ENCODE measurements around the gene PRKAB1. TPM values are rescaled to one million over a fixed set of nuclear protein-coding genes. Genes with fewer than 3 reads are reported as not detected.

PRKAB1 gene
- total and polyA plus RNA-seq, 11 donors: 6.5 to 19.1 (median 10.3) TPM

DNA sequence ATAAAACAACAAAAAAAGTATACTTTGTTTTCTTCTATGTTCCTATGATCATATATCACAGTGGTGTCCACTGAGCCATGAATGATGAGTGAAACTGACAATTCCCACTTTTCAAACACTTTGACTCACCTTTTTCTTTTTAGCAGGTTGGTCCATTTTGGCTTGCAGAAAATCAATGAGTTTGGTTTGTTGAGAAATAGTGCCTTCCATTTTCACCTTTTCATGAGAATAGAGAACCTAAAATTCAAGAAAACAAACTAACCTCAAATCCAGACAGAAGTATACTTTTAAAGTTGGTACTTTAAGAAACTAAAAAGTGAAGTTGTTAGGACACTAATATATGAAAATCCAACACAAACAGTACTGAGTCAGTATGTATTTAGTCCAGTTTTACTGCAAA, 52.4 kb downstream of the PRKAB1 start:
- no peak for TF ChIP-seq POLR2A (IDR thresholded peaks at IDR 0.05)
- TF ChIP-seq, protein P1, sequence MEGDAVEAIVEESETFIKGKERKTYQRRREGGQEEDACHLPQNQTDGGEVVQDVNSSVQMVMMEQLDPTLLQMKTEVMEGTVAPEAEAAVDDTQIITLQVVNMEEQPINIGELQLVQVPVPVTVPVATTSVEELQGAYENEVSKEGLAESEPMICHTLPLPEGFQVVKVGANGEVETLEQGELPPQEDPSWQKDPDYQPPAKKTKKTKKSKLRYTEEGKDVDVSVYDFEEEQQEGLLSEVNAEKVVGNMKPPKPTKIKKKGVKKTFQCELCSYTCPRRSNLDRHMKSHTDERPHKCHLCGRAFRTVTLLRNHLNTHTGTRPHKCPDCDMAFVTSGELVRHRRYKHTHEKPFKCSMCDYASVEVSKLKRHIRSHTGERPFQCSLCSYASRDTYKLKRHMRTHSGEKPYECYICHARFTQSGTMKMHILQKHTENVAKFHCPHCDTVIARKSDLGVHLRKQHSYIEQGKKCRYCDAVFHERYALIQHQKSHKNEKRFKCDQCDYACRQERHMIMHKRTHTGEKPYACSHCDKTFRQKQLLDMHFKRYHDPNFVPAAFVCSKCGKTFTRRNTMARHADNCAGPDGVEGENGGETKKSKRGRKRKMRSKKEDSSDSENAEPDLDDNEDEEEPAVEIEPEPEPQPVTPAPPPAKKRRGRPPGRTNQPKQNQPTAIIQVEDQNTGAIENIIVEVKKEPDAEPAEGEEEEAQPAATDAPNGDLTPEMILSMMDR (IDR thresholded peaks at IDR 0.05): no peak
- Histone ChIP-seq H3K27me3 (no peaks in the 10 kb centered on the region), H3K4me1 (peaks cover 0 to 13% (median 7%) of the 10 kb centered on the region in 12 donors), H3K9me3 (no peaks in the 10 kb centered on the region), H3K36me3 (no peaks in the 10 kb centered on the region), H3K27ac (no peak overlapping the region), H3K4me3 (no peak overlapping the region)
- DNase-seq: no peak
- intact Hi-C loops (cut with DNase I): loop anchor here in 1 of 10 donors (5.0 kb wide), 1 partner anchor 62 kb away; no protein-coding TSS in a partner anchor
- ATAC-seq: no peak

DNA sequence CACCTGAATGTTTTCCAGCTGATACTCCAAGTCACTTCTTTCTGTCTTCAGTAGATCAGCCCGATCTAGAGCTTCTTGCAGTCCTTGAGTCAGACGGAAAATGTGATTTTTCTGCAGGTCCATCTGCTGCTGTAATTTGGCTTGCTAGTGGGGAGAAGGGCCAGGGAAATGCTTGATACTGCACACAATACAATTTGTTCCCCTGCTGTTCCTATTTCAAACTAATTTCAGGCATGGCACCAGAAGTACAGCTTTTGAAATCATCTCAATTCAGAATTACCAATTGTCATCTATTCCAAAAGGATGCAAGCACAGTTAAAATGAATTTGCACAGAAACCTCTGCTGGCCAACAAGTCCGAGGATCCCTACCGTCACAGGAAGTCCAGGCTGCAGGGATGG, 53.4 kb downstream of the PRKAB1 start:
- Histone ChIP-seq H3K4me1 (peaks cover 0 to 8% (median 6%) of the 10 kb centered on the region in 12 donors), H3K36me3 (no peaks in the 10 kb centered on the region), H3K9me3 (no peaks in the 10 kb centered on the region), H3K4me3 (no peak overlapping the region), H3K27me3 (no peaks in the 10 kb centered on the region), H3K27ac (no peak overlapping the region)
- ATAC-seq: no peak
- TF ChIP-seq, protein P1 (IDR thresholded peaks at IDR 0.05): no peak
- TF ChIP-seq POLR2A (IDR thresholded peaks at IDR 0.05): no peak
- intact Hi-C loops (cut with DNase I): loop anchor here in 1 of 10 donors (5.0 kb wide), 1 partner anchor 61 kb away; no protein-coding TSS in a partner anchor
- DNase-seq: no peak
- WGBS, 4 donors: 61 to 80% (median 72%) methylated on average over 4 of the region's 4 CpGs

DNA sequence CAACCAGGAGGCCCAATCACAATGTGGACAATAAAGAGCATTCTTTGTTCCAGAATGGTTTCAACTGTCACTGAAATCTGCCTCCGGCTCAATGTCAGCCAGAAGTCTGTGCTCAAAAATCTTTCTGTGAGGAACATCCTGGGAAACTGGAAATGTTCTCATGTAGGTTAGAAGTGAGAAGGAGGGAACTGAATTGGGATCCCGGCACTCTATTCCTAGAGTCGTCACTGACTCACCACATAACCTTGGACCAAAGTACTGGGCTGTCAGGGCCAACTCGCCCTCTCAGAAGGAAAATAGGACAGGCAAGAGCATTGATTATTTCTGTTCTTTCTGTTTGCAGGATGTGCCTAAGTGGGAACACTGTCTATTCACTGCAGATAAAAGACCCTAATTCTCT, 57.6 kb downstream of the PRKAB1 start:
- Histone ChIP-seq H3K4me3 (no peak overlapping the region), H3K9me3 (no peaks in the 10 kb centered on the region), H3K4me1 (no peaks in the 10 kb centered on the region), H3K36me3 (peaks cover 0 to 6% (median 0%) of the 10 kb centered on the region in 9 donors), H3K27ac (no peak overlapping the region), H3K27me3 (no peaks in the 10 kb centered on the region)
- ATAC-seq: no peak
- WGBS, 4 donors: 93 to 97% (median 95%) methylated on average over 4 of the region's 4 CpGs
- intact Hi-C loops (cut with DNase I): no loop called here
- no peak for TF ChIP-seq POLR2A (IDR thresholded peaks at IDR 0.05)
- TF ChIP-seq, protein P1 (IDR thresholded peaks at IDR 0.05): no peak
- DNase-seq: no peak

DNA sequence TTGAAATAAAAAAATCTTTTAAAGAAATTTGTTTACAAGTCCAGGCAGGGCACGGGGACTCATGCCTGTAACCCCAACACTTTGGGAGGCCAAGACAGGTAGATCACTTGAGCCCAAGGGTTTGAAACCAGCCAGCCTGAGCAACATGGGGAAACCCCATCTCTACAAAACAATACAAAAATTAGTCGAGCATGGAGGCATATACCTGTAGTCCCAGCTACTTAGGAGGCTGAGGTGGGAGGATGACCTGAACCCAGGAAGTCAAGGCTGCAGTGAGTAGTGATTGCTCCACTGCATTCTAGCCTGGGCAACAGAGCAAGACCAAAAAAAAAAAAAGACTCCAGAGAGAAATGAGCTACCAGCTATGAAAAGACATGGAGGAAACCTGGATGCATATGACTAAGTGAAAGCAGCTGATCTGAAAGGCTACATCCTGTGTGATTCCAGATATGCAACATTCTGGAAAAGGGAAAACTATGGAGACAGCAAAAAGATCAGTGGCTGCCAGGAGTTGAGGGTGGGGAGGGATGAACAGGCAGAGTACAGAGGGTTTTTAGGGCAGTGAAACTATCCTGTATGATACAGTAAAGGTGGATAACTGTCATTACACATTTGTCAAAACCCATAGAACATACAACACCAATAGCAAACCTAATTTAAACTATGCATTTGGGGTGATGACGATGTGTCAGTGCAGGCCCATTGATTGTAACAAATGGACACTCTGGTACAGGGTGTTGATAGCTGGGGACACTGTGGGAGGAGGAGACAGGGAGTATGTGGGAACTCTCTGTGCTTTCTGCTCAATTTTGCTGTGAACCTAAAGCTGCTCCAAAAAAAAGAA, 59.9 kb downstream of the PRKAB1 start:
- H3K4me3 ChIP-seq: no peak overlapping the region
- H3K27me3 ChIP-seq: no peaks in the 10 kb centered on the region
- peaks cover 0 to 6% (median 0%) of the 10 kb centered on the region in 9 donors for H3K36me3 ChIP-seq
- no peak for ATAC-seq
- TF ChIP-seq POLR2A (IDR thresholded peaks at IDR 0.05): no peak
- TF ChIP-seq, protein P1 (IDR thresholded peaks at IDR 0.05): no peak
- no peak overlapping the region for H3K27ac ChIP-seq
- H3K9me3 ChIP-seq: no peaks in the 10 kb centered on the region
- H3K4me1 ChIP-seq: no peaks in the 10 kb centered on the region
- DNase-seq: no peak
- intact Hi-C loops (cut with DNase I): no loop called here
- WGBS, 4 donors: 94 to 98% (median 96%) methylated on average over 3 of the region's 3 CpGs

All from heart left ventricle (tissue), 16 donors.